GM12892 (cell line): Measurements from ENCODE around the gene DIABLO.
"Not testable (repeated sequence)": the region's sequence is repeated elsewhere in the genome, so short reads cannot be mapped to it uniquely, and the experiment has no call there.

Source experiments
- DNase-seq: peaks from one replicate; pipeline ENCODE4 v3.0.0; 2011; ENCODE audit not compliant: insufficient read length
- FAIRE-seq: peaks from 2 replicates; lab custom pipeline; 2011; peaks lifted over from hg19 to GRCh38; lab: Jason Lieb, UNC
- POLR2A ChIP-seq: IDR thresholded peaks from 2 replicates; pipeline ENCODE4 v1.6.1; 2011; ENCODE audit warnings: low read depth, low read length, control low read depth
- POLR2AphosphoS5 ChIP-seq: IDR thresholded peaks from 2 replicates; pipeline ENCODE4 v1.6.1; 2011; ENCODE audit warnings: low read depth, low read length, control low read depth
- TAF1 ChIP-seq: IDR thresholded peaks from 2 replicates; pipeline ENCODE4 v1.6.1; 2011; ENCODE audit warnings: low read depth, mild to moderate bottlenecking, control low read depth, low read length, borderline replicate concordance

DIABLO gene

GRCh38 chr12:122207391-122207790 lies 18.5 kb downstream of the DIABLO start:
- FAIRE-seq: no peak
- TF ChIP-seq TAF1 (no peak), POLR2AphosphoS5 (no peak), POLR2A (no peak)
- no peak for DNase-seq

GRCh38 chr12:122206976-122207375 lies 18.9 kb downstream of the DIABLO start:
- DNase-seq (no peak), FAIRE-seq (no peak)
- no peak for TF ChIP-seq TAF1
- TF ChIP-seq POLR2AphosphoS5: no peak
- TF ChIP-seq POLR2A: no peak

- no peak for FAIRE-seq
- DNase-seq: no peak
- TF ChIP-seq POLR2AphosphoS5 (no peak), POLR2A (peak; percentile 16; the same call in 1 of the 2 replicates)
Observed at GRCh38 chr12:122206111-122206881, 19.6 kb downstream of the DIABLO start.

- TF ChIP-seq POLR2AphosphoS5 (no peak), TAF1 (no peak), POLR2A (no peak)
- no peak for FAIRE-seq
Observed at GRCh38 chr12:122205053-122205925, 20.6 kb downstream of the DIABLO start.

GRCh38 chr12:122204167-122205052 lies 21.4 kb downstream of the DIABLO start:
- no peak for FAIRE-seq
- no peak for DNase-seq
- TF ChIP-seq POLR2AphosphoS5: no peak
- no peak for TF ChIP-seq TAF1

More at GRCh38 chr12:122205053-122205925, 20.6 kb downstream of the DIABLO start:
- no peak for DNase-seq

- TF ChIP-seq POLR2AphosphoS5 (no peak), TAF1 (no peak), POLR2A (no peak)
- peak; percentile 50 for FAIRE-seq
- no peak for DNase-seq
Observed at GRCh38 chr12:122203301-122204166, 22.3 kb downstream of the DIABLO start, which contains the start of gene B3GNT4. Gene B3GNT4 (plus strand): TSS chr12:122203709. CDS start chr12:122204619, 910 bp downstream.

- not testable (repeated sequence) for DNase-seq, FAIRE-seq
Observed at GRCh38 chr12:122202811-122203210, 23.0 kb downstream of the DIABLO start.

GRCh38 chr12:122202017-122202416 lies 23.8 kb downstream of the DIABLO start:
- TF ChIP-seq TAF1: no peak
- TF ChIP-seq POLR2AphosphoS5: no peak
- no peak for TF ChIP-seq POLR2A
- DNase-seq: no peak
- FAIRE-seq: no peak

GRCh38 chr12:122201381-122201780 lies 24.5 kb downstream of the DIABLO start:
- TF ChIP-seq POLR2AphosphoS5: no peak
- no peak for TF ChIP-seq TAF1
- no peak for TF ChIP-seq POLR2A
- DNase-seq (no peak), FAIRE-seq (no peak)

- FAIRE-seq: no peak
- DNase-seq: no peak
Observed at GRCh38 chr12:122200541-122201175, 25.2 kb downstream of the DIABLO start.

More at GRCh38 chr12:122200541-122201175, 25.2 kb downstream of the DIABLO start:
- TF ChIP-seq TAF1: no peak
- no peak for TF ChIP-seq POLR2AphosphoS5
- no peak for TF ChIP-seq POLR2A
